Measurements from ENCODE around the gene GUCY1B1. TPM values are rescaled to one million over a fixed set of nuclear protein-coding genes. Genes with fewer than 3 reads are reported as not detected.

GUCY1B1 gene
- polyA plus RNA-seq, 1 donor (not counting 4 experiments of a cell fraction or from before 2014, with no cell fraction given): 0.05 TPM

DNA sequence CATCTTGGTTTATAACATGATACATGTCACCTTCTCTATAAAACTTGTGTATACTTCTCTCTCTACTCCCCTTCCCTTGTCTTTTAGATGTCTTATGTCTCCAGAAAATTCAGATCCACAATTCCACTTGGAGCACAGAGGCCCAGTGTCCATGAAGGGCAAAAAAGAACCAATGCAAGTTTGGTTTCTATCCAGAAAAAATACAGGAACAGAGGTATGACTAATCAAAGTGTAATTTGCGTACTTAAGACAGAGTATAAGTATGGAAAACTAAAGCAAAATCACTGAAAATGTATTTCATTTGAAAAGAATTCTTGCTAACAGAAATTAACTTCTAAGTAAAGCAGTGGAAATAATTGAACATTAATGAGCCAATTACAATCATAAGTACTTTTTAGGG is 46.2 kb downstream of the GUCY1B1 start:
- no peak for DNase-seq (ENCODE audit: low read depth, low spot score)
- no peak overlapping the region for H3K9ac ChIP-seq (ENCODE audit: control insufficient read depth, extremely low read depth, insufficient read depth, low read length)
- H4K20me1 ChIP-seq (ENCODE audit: control insufficient read depth, extremely low read depth, insufficient read depth, low read length): no peaks in the 10 kb centered on the region
- no peak overlapping the region for H2AFZ ChIP-seq (ENCODE audit: control insufficient read depth, low read length)
- no peaks in the 10 kb centered on the region for H3K27me3 ChIP-seq (ENCODE audit: control insufficient read depth, extremely low read depth, insufficient read depth, low read length)
- no peaks in the 10 kb centered on the region for H3K9me3 ChIP-seq (ENCODE audit: control insufficient read depth, low read depth, low read length)
- H3K36me3 ChIP-seq (ENCODE audit: control insufficient read depth in 2 of 2, extremely low read depth in 1 of 2, insufficient read depth in 2 of 2, low read length in 2 of 2): no peaks in the 10 kb centered on the region
- TF ChIP-seq, protein P1, sequence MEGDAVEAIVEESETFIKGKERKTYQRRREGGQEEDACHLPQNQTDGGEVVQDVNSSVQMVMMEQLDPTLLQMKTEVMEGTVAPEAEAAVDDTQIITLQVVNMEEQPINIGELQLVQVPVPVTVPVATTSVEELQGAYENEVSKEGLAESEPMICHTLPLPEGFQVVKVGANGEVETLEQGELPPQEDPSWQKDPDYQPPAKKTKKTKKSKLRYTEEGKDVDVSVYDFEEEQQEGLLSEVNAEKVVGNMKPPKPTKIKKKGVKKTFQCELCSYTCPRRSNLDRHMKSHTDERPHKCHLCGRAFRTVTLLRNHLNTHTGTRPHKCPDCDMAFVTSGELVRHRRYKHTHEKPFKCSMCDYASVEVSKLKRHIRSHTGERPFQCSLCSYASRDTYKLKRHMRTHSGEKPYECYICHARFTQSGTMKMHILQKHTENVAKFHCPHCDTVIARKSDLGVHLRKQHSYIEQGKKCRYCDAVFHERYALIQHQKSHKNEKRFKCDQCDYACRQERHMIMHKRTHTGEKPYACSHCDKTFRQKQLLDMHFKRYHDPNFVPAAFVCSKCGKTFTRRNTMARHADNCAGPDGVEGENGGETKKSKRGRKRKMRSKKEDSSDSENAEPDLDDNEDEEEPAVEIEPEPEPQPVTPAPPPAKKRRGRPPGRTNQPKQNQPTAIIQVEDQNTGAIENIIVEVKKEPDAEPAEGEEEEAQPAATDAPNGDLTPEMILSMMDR (optimal IDR thresholded peaks at IDR 0.05 in 1 of 3, IDR thresholded peaks at IDR 0.05 in 1 of 3, conservative IDR thresholded peaks at IDR 0.05 in 1 of 3; ENCODE audit: extremely low read depth in 1 of 3, insufficient read depth in 2 of 3, low read length in 3 of 3): no peak
- no peak for TF ChIP-seq EZH2 (IDR thresholded peaks at IDR 0.05; ENCODE audit: low read length)
- no peak for FAIRE-seq
- dilution Hi-C loops (cut with MboI; ENCODE audit: extremely low pct_ligation_motif_present, low sequenced_read_pairs): no loop called here
- H3K4me1 ChIP-seq (ENCODE audit: control insufficient read depth, extremely low read depth, insufficient read depth, low read length): no peaks in the 10 kb centered on the region
- H3K79me2 ChIP-seq (ENCODE audit: control insufficient read depth, insufficient read depth, low read length): no peaks in the 10 kb centered on the region
- H3K4me2 ChIP-seq (ENCODE audit: control insufficient read depth, extremely low read depth, insufficient read depth, low read depth, low read length): no peak overlapping the region
- no peak overlapping the region for H3K4me3 ChIP-seq (ENCODE audit: control insufficient read depth in 2 of 3, extremely low read depth in 1 of 3, insufficient read depth in 2 of 3, low read depth in 1 of 3, low read length in 3 of 3)
- no peaks in the 10 kb centered on the region for H3K9me1 ChIP-seq (ENCODE audit: control insufficient read depth, extremely low read depth, insufficient read depth, low read length)
- H3K27ac ChIP-seq (ENCODE audit: control insufficient read depth, insufficient read depth, low read length): no peak overlapping the region

DNA sequence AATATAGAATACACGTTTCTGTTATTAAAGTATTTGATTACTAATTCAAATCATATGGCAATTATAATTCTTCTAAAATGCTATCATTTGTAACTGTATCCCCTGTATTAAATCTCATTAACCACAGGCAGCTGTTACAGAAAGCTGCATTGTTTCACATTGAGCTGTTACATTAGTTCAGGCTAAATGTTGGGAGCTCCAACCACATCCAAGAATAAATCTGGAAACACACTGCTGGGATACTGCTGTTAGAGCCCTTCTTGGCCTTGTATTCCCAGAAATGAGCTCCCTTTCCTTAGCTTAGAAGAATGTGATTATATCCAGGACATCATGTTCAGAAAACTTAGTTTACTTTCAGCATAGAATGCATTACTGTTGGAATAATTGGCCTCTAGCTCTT is 48.2 kb downstream of the GUCY1B1 start:
- TF ChIP-seq EZH2 (IDR thresholded peaks at IDR 0.05; ENCODE audit: low read length): no peak
- TF ChIP-seq, protein P1 (optimal IDR thresholded peaks at IDR 0.05 in 1 of 3, IDR thresholded peaks at IDR 0.05 in 1 of 3, conservative IDR thresholded peaks at IDR 0.05 in 1 of 3; ENCODE audit: extremely low read depth in 1 of 3, insufficient read depth in 2 of 3, low read length in 3 of 3): no peak
- dilution Hi-C loops (cut with MboI; ENCODE audit: extremely low pct_ligation_motif_present, low sequenced_read_pairs): no loop called here
- Histone ChIP-seq H4K20me1 (ENCODE audit: control insufficient read depth, extremely low read depth, insufficient read depth, low read length) (no peaks in the 10 kb centered on the region), H2AFZ (ENCODE audit: control insufficient read depth, low read length) (no peak overlapping the region), H3K79me2 (ENCODE audit: control insufficient read depth, insufficient read depth, low read length) (no peaks in the 10 kb centered on the region), H3K36me3 (ENCODE audit: control insufficient read depth in 2 of 2, extremely low read depth in 1 of 2, insufficient read depth in 2 of 2, low read length in 2 of 2) (no peaks in the 10 kb centered on the region), H3K4me3 (ENCODE audit: control insufficient read depth in 2 of 3, extremely low read depth in 1 of 3, insufficient read depth in 2 of 3, low read depth in 1 of 3, low read length in 3 of 3) (no peak overlapping the region), H3K27me3 (ENCODE audit: control insufficient read depth, extremely low read depth, insufficient read depth, low read length) (no peaks in the 10 kb centered on the region), H3K9me1 (ENCODE audit: control insufficient read depth, extremely low read depth, insufficient read depth, low read length) (no peaks in the 10 kb centered on the region), H3K27ac (ENCODE audit: control insufficient read depth, insufficient read depth, low read length) (no peak overlapping the region), H3K4me1 (ENCODE audit: control insufficient read depth, extremely low read depth, insufficient read depth, low read length) (no peaks in the 10 kb centered on the region), H3K9ac (ENCODE audit: control insufficient read depth, extremely low read depth, insufficient read depth, low read length) (no peak overlapping the region), H3K9me3 (ENCODE audit: control insufficient read depth, low read depth, low read length) (no peaks in the 10 kb centered on the region), H3K4me2 (ENCODE audit: control insufficient read depth, extremely low read depth, insufficient read depth, low read depth, low read length) (no peak overlapping the region)
- DNase-seq (ENCODE audit: low read depth, low spot score) (no peak), FAIRE-seq (no peak)
